Measurements from ENCODE around the gene CEP63.

DNA sequence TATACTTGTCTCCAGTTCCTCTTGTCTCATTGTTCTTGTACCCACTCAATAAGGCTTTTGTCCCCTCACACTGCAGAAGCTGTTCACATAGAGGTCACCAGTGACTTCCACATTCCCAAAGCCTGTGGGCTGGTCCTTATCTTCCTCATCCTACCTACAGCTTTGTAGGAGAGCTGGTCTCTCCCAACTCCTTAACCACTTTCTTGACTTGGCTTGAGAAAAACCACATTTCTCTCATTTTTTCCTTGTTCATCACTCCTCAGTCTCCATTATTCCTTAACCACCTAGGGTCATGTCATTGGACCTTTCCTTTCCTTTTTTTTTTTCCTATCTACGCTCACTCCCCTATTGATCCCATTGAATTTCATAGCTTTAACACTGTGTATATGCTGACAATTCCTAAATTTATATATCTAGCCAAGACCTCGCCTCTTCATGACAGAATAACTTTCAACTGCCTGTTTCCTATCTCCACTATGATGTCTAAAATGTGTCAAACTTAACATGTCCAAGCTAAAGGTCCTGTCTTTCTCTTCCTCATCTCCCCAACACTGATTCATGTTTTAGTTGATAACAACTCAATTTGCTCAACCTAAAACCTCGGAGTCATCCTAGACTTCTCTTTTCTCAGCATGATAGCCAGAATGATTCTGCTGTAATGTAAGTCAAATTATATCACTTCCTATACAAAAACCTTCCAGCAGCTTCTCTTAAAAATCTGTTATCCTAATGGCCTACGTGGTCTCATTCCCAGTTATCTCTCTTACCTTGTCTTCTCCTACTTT lies 49.5 kb downstream of the CEP63 start:
- TF ChIP-seq CTCF (IDR thresholded peaks at IDR 0.05) (no peak), POLR2A (IDR thresholded peaks at IDR 0.05) (no peak)

Data from breast epithelium (tissue), 3 donors.